ENCODE results near the gene RFT1.

DNA sequence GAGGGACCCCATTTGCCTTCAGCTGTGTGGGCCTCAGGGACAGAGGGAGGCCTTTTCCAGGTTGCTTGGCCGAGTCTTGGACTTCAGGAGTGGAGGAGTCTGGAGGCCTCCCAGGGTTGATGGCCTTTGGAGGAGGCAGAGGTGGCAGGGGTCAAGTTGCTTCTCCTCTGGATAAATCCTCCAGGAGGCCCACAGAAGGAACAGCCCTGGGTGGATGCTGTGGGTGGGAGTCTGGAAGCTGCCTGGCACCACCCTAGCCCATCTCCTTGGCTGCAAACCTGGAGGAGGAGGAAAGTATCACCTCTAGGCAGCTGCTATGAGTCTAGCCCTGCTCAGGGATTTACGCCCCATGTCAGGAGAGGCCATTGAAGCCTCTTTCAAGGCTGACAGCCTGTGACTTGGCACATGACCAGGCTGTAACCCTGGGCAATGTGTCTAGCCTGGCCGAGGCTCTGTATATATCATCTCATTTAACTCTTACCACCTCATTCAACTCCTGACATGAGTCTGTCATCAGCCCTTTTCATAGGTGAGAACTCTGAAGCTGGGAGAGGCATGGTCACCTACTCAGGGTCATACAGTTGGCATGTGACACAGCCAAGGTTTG lies 27.8 kb upstream of the RFT1 start:
- TF ChIP-seq, protein P1, sequence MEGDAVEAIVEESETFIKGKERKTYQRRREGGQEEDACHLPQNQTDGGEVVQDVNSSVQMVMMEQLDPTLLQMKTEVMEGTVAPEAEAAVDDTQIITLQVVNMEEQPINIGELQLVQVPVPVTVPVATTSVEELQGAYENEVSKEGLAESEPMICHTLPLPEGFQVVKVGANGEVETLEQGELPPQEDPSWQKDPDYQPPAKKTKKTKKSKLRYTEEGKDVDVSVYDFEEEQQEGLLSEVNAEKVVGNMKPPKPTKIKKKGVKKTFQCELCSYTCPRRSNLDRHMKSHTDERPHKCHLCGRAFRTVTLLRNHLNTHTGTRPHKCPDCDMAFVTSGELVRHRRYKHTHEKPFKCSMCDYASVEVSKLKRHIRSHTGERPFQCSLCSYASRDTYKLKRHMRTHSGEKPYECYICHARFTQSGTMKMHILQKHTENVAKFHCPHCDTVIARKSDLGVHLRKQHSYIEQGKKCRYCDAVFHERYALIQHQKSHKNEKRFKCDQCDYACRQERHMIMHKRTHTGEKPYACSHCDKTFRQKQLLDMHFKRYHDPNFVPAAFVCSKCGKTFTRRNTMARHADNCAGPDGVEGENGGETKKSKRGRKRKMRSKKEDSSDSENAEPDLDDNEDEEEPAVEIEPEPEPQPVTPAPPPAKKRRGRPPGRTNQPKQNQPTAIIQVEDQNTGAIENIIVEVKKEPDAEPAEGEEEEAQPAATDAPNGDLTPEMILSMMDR (IDR thresholded peaks at IDR 0.05) = no peak
- no peak for TF ChIP-seq POLR2A (IDR thresholded peaks at IDR 0.05)
